NCI-H128 (cell line): ENCODE measurements around the gene MOB2.
"Not testable (repeated sequence)": the region's sequence is repeated elsewhere in the genome, so short reads cannot be mapped to it uniquely, and the experiment has no call there.

Source experiments
- DNase-seq: peaks from one replicate; lab custom pipeline; 2025; ENCODE audit not compliant: unreplicated experiment; lab: John Stamatoyannopoulos, UW

Gene MOB2

DNA sequence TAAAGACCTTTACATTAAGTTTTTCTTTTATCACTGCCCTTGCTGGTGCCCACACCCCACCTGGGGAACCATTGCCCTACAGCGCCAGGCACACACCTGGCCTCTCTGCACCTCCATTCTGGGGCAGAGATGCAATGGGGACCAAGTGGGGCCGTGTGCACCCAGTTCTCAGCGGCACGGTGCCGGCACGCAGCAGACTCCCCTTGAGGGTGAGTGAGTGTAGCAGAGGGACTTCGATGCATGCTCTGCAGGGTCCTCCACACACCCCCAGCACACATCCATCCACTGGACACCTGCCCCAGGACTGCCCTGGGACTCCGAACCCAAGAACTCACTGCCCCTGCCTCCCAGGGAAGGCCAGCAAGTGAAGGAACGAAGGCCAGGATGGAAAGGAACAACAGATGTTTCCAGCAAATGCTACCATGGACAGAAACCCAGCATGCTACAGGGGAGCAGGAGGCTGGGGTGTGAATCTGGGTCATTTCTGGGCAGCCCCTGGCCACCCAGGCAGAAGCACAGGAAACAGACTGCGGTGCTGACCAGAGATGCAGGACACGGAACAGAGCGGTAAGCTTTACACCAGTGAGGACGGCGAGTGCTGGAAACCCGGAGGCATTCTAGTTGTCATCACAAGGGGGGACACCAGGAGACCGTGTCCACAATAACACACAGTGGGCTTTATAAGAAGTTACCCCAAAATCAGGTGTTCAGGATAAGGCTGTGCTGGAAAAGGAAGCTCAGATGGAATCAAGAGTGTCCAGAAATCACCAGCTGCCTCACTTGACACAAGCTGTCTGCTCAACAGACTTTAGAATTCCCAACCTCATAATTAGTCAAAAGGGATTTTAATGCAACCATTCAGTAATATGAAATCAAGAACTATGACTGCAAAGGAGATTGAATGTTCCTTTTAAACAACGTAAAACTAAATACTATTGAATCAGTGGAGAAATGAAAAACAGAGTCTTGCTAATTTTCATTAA is 32.7 kb upstream of the MOB2 start:
- no peak for DNase-seq

GRCh38 chr11:1518301-1518700 is 31.7 kb upstream of the MOB2 start:
- no peak for DNase-seq

DNA sequence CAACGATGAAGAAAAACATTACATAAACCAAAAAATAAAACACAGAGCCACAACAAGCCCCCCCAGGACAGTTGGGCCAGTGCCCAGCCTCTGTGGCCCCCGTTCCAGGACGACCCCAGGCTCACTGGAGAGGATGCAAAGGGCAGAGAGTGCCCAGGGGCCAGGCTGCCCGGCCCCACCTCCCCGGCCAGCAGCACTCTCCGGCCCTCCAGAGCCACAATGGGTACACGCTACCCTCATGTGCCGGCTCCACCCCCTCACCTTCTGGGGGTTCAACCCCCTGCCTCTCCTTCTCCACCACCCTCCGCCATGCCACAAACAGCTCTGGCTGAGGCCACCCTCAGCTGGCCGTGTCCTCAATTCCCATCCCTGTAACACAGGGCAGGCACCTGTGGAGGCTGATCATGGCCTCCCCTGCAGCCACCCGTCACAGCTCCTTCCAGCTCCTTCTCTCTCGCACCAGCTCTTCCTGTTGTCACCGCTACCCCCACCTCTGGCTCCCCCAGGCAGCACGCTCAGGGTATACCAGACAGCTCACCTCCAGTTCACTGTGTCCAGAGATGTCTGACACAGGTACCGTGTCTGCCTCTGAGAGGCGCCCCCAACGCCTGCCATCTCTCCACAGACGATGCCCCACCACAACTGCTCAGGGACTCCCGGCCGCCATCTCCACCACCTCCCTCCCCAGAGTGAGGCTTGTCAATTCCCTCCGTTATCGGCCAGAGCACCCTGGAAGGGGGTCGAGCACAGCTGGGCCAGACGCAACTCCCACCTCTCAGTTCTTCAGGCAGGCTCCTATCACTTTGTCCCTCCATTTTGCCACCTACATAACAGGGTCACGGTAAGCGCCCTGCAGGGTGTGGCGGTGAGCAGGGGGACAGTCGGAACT is 30.8 kb upstream of the MOB2 start:
- DNase-seq = no peak

DNA sequence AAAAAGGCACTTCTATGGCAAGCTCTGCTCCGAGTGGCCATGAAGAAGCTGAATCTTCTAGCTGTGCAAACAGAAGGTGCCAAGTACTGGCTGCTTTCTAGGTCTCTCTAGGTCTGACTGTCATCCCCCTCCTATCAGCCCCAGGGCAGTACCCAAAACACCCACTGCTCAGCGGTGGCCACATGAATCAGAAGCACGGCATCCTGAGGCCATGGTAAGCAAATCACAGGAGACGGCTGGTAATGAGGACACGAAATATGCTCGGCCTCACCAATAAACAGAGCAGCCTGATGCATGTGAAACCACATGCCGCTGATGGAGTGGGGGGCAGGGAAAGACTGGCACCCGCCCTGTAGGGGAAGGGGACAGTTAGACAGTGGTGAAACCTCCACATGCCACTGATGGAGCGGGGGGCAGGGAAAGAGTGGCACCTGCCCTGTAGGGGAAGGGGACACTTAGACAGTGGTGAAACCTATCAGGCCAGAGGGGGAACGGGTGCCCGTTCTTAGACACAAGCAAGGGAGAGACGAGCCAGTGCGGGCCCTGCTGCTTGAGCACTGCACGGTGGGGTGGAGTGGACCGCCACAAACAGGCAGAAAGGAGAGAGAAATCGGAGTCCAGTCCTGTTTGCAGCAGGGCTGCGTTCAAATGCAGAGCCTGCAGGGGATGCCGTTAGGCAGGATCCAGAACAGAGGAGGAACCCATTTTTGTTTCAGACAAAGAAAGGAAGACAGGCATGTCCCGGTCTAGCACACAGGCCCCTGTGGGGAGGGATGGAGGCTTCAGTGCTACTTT is 29.9 kb upstream of the MOB2 start:
- no peak for DNase-seq

GRCh38 chr11:1515082-1516060 is 28.8 kb upstream of the MOB2 start:
- DNase-seq = peak; percentile 51

GRCh38 chr11:1514336-1515061 is 27.9 kb upstream of the MOB2 start:
- no peak for DNase-seq

- DNase-seq = no peak
Measured at GRCh38 chr11:1513326-1514296, 27.0 kb upstream of the MOB2 start.

DNA sequence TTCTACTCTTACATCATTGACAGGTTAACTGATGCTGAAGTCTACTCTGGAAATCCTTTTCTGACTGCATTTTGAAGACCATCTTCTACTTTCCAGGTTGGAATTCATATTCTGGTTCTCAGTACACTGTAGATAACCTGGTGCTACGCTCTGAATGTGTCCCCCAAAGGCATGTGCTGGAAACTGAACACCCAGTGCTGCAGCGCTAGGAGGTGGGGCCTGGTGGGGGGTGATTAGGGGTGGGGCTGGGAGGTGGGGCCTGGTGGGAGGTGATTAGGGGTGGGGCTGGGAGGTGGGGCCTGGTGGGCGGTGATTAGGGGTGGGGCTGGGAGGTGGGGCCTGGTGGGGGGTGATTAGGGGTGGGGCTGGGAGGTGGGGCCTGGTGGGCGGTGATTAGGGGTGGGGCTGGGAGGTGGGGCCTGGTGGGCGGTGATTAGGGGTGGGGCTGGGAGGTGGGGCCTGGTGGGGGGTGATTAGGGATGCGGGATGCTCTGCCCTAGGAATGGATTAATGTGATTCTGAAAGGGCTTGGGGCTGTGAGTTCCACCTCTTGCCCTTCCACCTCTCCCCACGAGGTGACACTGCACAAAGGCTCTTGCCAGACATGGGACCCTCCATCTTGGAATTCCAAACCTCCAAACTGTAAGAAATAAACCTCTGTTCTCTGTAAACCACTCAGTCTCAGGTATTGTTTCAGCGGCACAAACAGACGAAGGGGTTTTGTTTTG is 26.1 kb upstream of the MOB2 start:
- not testable (repeated sequence) for DNase-seq

DNA sequence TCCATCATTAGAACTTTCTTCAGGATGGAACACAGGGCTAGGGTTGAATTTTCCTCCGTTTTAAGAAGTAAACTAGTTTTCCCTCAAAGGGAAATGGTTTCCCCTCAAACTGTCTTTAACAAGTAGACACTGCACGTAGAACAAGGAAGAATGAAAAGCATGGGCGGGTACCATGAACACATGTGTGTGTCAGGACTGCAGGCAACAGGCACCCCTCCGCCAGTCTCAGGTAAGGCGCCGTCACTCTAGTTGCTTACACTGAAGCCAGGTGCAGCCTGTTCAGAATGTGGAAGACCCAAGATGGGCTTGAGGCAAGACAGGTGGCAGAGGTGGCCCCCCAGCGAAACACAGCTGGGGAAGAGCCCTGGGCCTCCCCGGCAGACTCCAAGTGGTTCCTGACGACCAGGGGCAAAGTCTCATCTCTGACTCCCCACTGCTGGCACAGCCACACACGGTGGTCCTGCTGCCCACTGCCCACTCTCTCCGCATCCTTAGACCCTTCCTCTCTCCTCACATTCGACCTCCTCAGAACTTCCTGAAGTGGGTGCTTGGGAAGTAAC is 25.4 kb upstream of the MOB2 start:
- DNase-seq = no peak

DNA sequence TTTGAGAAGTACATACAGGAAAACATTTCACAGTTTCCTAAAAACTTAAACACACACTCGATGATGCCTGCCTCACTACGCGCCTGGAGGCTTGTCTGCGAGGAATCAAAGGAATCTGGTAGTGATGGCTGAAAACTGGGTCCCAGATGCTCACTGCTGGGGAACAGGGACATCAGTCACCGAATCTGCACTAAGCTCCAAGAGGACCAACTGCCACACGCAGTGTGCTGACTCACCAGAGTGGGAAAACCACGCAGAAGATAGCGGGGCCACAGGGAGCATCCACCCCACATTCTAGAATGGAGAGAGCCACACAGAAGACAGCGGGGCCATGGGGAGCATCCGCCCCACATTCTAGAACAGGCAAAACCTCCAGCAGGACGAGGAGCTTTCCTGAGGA is 24.3 kb upstream of the MOB2 start:
- no peak for DNase-seq

GRCh38 chr11:1510351-1510750 is 23.8 kb upstream of the MOB2 start:
- DNase-seq = not testable (repeated sequence)

- no peak for DNase-seq
Measured at GRCh38 chr11:1509626-1510255, 23.2 kb upstream of the MOB2 start.

- no peak for DNase-seq
Measured at GRCh38 chr11:1508986-1509385, 22.4 kb upstream of the MOB2 start.

DNA sequence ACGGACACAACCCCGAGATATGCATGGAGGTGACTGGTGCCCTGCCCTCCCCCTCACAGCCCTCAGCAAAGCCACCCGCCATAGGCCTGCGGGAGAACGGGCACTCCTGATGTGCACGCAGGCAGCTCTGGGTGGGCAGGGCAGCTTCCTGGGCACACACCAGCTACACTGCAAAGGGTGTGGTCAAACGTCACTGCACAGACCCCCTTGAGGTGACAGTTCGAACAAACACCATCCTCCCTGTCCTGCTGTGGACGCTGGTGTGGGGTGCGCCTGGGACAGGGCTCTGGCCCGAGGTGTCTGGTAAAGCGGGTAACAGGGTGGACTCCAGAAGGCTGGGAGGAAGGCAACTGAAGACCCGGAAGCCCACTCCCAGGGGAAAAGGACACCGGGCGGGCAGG is 21.9 kb upstream of the MOB2 start:
- DNase-seq = no peak

DNA sequence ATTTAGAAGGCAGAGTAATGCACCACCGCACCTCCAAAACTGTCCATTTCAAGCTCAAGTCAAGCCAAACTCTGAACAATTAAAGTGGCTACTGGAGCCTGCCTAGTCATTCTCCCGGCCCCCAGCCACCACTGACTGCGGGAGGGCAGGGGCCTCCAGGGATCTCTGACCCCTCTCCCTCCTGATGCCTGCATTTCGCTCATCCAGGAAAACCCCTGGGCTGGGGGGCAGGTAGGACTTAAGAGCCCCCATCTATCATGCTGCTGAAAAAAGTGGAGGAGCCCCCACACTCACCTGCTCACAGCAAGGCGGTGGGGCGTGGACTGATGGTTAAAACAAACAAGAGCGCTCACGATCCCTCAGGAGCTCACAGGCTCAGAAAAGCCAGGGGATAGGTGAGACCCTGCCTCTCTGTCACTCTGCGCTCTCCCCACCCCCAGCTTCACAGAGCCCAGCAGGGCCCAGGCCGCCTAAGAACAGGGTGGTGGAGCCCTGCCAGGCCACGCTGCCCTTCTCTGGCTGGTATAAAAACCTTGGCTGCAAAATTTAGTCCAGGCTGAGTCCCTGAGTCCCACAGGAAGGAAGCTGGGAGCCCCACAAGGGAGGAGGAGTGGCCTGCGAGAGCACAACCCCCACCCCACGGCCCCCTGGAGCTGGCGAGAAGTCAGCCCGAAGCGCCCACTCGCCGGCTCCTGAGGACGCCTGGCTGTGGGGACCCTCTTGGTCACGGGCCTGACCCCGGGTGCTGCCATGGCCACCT is 21.0 kb upstream of the MOB2 start:
- no peak for DNase-seq

DNA sequence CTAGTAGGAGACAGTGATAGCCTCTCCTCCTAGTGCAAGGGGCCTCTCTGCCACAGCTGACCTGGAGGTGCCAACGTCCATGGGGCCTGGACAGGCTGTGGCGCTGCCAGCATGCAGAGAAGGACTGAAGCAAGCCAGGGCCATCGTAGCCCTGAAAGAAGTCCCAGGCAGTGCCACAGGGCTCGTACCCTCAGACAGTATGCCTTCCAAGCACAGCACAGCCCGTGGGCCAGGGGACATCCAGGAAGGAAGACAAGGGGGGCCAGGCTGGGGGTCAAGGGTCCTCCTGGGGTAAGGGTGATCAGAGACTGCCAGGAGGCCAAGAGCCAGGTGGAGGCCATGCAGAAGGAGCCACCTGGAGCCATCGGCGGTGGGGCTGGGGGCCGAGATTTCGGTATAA is 20.4 kb upstream of the MOB2 start:
- DNase-seq = no peak
